Activated T-cell treated with anti-CD3 and anti-CD28 coated beads for 24 hours (primary cell): ENCODE data around the gene FHL2.

Source experiments
- DNase-seq: peaks from one replicate; pipeline ENCODE4 v3.0.0-alpha.2; 2020; ENCODE audit warnings: low read depth

The FHL2 gene

DNA sequence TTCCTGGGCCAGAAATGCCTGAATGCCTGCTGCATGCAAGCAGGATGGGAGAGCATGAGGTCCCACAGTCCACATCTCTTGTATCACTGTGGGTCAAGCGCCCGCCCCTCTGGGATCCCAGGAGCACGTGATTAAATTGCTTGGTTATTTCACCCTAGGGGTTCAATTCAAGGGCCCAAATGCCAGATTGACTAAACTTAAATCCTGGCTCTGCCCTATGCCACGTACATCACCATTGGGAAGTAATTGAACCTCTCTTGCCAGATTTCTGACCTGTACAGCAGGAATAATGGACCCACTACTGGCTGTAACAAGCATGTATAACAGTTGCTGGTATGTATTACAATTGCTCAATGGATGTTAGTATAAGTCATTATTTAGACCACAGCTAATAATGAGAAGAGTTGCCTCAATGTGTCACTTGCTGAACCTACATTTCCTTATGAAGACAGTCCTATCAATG, 19.9 kb downstream of the FHL2 start:
- DNase-seq = no peak

DNA sequence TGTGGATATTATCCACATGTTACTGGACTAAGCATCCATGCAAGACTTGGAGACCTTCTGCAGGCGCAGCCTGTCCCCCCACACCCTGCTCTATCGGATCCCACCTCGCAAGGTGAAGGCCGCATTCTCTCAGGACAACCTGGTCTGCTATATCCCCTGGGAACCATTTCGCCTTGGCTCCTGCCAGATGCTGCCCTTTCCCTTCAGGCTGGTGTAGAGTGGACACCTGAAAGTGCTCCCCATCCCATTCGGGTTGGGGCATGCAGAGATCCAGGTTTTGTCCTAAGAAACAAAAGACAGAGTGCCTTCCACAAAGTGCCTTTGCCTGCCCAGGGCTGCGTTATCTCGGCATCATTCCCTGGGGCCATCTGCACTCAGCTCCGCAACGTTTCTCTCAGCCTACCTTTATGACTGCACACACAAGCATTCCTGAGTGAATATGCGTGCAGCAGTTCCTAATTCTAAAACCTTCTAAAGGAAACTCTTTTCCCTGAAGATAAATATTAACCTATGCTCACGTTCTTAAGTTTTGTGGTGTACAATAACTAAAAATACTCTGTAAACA, 20.5 kb downstream of the FHL2 start:
- DNase-seq = no peak

DNA sequence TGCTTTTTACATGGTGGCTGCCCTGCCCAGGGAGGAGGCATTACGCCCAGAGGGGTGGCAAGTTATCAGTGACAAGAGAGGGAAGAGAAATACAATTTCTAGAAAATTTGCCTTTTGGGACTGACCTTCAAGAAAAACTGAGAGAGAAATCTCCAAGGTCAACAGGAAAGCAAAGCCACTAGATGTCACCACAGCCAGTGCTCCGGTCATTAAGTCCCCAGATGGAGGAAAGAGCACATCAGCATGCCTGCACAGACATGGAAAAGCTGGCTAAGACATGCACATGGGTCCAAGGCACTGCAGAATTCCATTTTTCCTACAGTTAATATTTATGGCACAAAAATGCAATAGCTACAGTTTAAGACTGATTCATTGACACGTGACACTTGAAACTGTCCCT, 21.0 kb downstream of the FHL2 start:
- DNase-seq = no peak

DNA sequence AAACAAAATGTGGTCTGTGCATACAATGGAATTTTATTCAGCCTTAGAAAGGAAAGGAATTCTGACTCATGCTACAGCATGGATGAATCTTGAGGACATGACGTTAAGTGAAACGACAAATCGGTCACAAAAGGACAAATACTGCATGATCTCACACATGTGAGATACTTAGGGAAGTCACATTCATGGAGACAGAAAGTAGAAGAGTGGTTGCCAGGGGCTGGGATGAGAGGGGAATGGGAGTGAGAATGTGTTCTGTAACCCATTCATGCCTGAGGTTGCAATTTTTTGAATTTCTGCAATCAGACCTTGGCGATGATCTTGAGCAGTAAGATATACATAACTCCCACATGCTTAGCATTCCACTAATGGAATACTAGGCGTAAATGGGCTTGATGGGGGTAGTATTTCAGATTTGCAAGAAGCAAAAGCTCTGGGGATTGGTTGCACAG, 22.0 kb downstream of the FHL2 start:
- no peak for DNase-seq

GRCh38 chr2:105376010-105376409, 22.8 kb downstream of the FHL2 start:
- no peak for DNase-seq

GRCh38 chr2:105375001-105375561, 23.8 kb downstream of the FHL2 start:
- no peak for DNase-seq

GRCh38 chr2:105373895-105374401, 24.9 kb downstream of the FHL2 start:
- no peak for DNase-seq

DNA sequence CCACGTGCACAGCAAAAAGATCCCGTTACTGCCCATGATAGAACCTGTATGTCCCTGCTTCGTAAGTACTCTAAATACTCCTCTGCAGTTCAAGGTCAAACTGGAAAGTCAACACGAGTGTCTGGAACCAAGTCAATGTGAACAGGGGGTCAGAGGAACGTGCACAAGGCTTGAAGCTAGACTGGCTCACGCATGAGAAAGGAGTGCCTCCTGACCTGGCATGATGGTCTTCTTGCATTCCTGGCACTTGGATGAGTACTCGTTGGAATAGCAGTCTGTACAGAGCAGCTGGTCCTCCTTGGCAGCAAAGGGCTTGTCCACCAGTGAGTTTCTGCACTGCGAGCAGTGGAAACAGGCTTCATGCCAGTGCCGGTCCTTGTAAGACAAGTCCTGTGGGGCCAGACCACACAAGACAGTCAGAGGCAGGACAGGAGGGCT, 25.5 kb downstream of the FHL2 start:
- DNase-seq = no peak

- no peak for DNase-seq
These were observed 27.0 kb downstream of the FHL2 start for GRCh38 chr2:105371810-105372209.

GRCh38 chr2:105371156-105371555, 27.7 kb downstream of the FHL2 start:
- DNase-seq = no peak

DNA sequence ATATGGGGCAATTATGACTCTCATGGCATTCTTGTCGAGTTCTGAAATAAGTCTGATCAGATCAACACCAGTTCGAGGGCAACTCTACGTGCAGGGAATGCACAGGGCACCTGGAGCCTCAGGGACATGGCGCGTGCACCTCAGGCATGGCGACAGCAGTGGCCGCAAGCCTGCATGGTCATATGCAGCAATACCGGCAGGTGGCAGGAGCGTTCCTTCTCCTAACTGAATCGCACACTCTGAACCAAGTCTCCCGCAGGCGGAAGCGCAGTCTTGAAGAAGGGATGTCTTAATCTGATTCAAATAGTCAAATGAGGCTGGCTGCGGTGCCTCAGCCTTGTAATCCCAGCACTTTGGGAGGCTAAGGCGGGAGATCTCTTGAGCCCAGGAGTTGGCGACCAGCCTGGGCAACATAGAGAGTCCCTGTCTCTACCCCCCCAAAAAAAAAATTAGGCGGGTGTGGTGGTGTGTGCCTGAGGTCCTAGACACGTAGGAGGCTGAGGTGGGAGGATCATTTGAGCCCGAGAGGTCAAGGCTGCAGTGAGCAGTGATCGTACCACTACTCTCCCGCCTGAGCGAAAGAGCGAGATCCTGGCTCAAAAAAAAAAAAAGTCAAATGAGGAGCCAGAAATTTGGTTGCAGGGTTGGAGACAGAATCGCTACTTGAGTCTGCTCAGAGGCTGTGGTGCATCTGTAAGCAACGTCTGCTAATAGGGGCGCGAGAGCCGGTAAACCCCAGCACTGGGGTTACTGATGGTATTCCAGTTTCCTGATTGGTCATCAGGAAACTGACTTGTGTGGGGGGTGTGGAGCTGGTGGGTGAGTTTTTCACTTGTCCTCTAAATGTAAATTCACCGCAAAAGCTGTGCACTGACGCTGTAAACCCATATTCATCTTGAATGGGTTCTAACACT, 28.8 kb downstream of the FHL2 start:
- peak; percentile 82 for DNase-seq

GRCh38 chr2:105368759-105369408, 30.0 kb downstream of the FHL2 start:
- no peak for DNase-seq

GRCh38 chr2:105365206-105365605, 33.6 kb downstream of the FHL2 start:
- DNase-seq = no peak

GRCh38 chr2:105364436-105365139, 34.3 kb downstream of the FHL2 start:
- DNase-seq = no peak

DNA sequence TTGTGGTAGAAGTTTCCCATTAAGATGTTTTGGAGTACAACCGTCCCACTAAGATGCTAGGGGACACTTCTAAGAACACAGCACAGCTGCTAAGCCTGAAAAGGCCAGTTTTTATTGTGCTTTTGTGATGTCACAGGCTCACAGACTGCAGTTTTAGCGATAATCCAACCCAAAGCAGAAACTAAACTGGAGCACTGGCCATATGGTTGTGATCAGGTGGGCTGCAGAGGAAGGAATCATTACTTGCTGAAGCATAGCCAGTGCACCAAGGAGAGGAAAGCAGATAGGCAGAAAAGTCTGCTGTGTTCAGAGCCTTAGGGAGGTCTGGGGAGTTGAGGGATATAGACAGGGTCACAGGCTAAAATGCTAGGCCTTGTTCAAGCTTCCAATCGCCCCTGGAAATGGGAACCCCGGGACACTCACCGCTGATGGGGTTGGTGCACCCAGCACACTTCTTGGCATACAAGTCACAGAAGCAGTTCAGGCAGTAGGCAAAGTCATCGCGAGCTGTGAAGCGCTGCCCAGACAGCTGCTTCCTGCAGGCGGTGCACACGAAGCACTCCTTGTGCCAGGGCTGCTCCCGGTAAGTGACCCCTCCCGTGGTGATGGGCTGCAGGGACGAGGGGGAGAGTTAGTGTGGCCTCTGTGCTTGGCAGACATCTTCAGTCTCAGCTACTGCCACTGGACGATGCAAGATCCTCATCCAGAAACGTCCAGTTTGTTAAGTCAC, 35.8 kb downstream of the FHL2 start:
- DNase-seq = no peak

- DNase-seq = no peak
These were observed 37.6 kb downstream of the FHL2 start for GRCh38 chr2:105361102-105361889.

DNA sequence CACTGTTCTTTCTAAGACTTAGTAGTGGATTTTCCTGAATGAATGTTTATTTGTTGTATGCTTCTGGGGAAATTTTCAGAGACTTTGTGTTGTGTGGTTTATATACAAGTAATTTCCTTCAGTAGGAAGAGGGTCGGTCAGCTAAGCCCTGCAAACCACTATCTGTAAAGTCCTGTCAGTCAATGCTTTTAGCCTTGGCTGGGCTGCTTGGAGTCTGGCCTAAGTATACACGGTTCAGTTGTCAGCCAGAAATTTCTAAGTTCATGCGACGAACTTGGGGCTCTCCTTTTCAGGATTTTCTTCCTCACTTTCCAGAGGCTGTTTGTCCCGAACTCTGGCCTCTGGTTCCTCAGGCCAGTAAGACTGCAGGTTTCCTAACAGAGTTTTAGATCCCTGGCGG, 40.3 kb downstream of the FHL2 start:
- DNase-seq = no peak

DNA sequence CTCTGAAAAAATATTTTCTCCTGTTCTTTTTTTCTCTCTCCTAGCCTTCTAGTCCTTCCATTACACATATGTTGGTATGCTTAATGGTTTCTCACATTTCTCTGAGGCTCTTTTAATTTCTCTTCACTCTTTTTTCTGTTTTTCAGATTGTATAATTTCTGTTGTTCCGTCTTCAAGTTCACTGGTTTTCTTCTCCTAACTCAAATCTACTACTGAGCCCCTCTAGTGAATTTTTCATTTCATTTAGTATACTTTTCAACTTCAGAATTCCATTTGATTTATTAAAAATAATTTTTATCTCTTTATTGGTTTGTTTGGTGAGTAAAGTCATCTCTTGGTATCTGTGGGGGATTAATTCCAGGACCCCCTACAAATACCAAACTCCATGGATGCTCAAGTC, 41.7 kb downstream of the FHL2 start:
- no peak for DNase-seq

DNA sequence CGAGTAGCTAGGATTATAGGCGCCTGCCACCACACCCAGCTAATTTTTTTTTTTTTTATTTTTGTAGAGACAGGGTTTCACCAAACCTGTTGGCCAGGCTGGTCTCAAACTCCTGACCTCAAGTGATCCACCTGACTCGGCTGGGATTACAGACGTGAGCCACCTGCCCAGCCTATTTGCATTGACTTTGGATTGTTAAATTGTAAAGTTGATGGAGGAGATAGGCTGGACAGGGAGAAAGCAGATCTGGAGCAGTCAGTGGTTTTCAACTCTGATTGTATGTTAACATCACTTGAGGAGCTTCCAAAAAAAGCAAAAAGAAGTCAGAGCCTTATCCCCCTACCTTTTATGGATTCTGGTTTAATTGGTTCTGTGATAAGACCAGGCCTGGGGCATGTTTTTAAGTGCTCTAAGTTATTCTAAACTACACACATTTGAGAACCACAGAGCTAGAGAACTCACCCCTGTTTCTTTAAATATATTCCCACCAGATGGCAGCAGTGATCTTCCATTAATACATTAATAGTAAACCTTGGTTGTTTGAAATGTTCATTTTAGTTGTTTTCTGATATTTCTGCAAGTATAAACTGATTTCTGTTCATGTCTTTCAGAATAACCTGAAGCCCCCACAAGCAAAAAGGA, 54.0 kb downstream of the FHL2 start:
- no peak for DNase-seq

GRCh38 chr2:105339414-105339813, 59.4 kb downstream of the FHL2 start:
- no peak for DNase-seq
